Heart left ventricle (tissue), 16 donors: ENCODE results near the gene DUSP18. TPM values are rescaled to one million over a fixed set of nuclear protein-coding genes. Genes with fewer than 3 reads are reported as not detected.
"Not testable (repeated sequence)": the region's sequence is repeated elsewhere in the genome, so short reads cannot be mapped to it uniquely, and the experiment has no call there.

Experiments
- ATAC-seq, 4 donors: fragments of 200-7000 bp; cut with Tn5 transposase; one replicate each; pipeline ENCODE4 v1.9.1; 2020 to 2022; ENCODE audit warnings: moderate library complexity in 4 of 4, mild to moderate bottlenecking in 3 of 4, moderate number of reproducible peaks in 1 of 4
- DNase-seq, 5 donors: peaks; one replicate each; pipeline ENCODE4 v3.0.0-alpha.2; 2020
- H3K27ac ChIP-seq, 12 donors: fragments of 200-600 bp; sonication (generic) in 4 of 12; one replicate each; pipeline versions ENCODE4 v1.5.0 to v1.8.0; 2016 to 2022; ENCODE audit warnings: mild to moderate bottlenecking in 2 of 12
- H3K27me3 ChIP-seq, 9 donors: fragments of 200-600 bp; sonication (generic) in 2 of 9; one replicate each; pipeline versions ENCODE4 v1.5.1 to v1.8.0; 2016 to 2022; ENCODE audit warnings: mild to moderate bottlenecking in 3 of 9
- H3K36me3 ChIP-seq, 9 donors: fragments of 200-600 bp; sonication (generic) in 2 of 9; one replicate each; pipeline versions ENCODE4 v1.5.0 to v1.8.0; 2018 to 2022; ENCODE audit warnings: mild to moderate bottlenecking in 2 of 9
- H3K4me1 ChIP-seq, 12 donors: fragments of 200-600 bp; sonication (generic) in 4 of 12; one replicate each; pipeline versions ENCODE4 v1.5.0 to v1.8.0; 2016 to 2022; ENCODE audit warnings: mild to moderate bottlenecking in 3 of 12
- H3K4me3 ChIP-seq, 12 donors: fragments of 200-600 bp; sonication (generic) in 4 of 12; one replicate each; pipeline versions ENCODE4 v1.5.0 to v1.8.0; 2017 to 2022; ENCODE audit warnings: mild to moderate bottlenecking in 9 of 12, moderate library complexity in 4 of 12
- H3K9me3 ChIP-seq, 12 donors: fragments of 200-600 bp; sonication (generic) in 4 of 12; one replicate each; pipeline versions ENCODE4 v1.5.0 to v1.8.0; 2016 to 2022; ENCODE audit warnings: mild to moderate bottlenecking in 1 of 12
- POLR2A ChIP-seq, 2 donors: fragments of 450-650 bp; IDR thresholded peaks; one replicate each; pipeline ENCODE4 v1.6.1; 2017; ENCODE audit warnings: antibody characterized with exemption in 2 of 2, mild to moderate bottlenecking in 2 of 2, moderate library complexity in 2 of 2
- WGBS, 4 donors: extraction: QIAGEN DNeasy Blood & Tissue Kit in 2 of 4; methylation state at CpG; one replicate each; pipeline versions ENCODE4 v1.1.5 to v1.1.7; 2013 to 2018; 5-methylcytosine and 5-hydroxymethylcytosine counted together
- intact Hi-C, 10 donors: fragments of 100-400 bp; cut with DNase I; formaldehyde crosslinking; loops; one replicate each; pipeline versions ENCODE4 v1.11.1 to v1.14.2; 2022
- polyA plus RNA-seq, 2 donors: library from polyadenylated mRNA; stranded (reverse); fragments of 200-250 nt; gene quantifications; one replicate each; pipeline ENCODE4 v1.2.3, GENCODE V29; 2013
- total RNA-seq, 9 donors: library from RNA; depleted of rRNA in 2 of 9; stranded (reverse); fragments of >200 nt in 2 of 9; fragmentation: NEBNext Ultra II Directional in 3 of 9; extraction: Animal tissue kit (Norgen Biotek cat#: 25700) in 3 of 9; gene quantifications; one replicate each; pipeline versions ENCODE4 v1.1.0 to v1.2.4, GENCODE V29; 2016 to 2023
- TF ChIP-seq, protein P1 (sequence below), 12 donors: fragments of 200-600 bp; sonication (generic) in 4 of 12; IDR thresholded peaks; one replicate each; pipeline versions ENCODE4 v1.5.0 to v1.8.0; 2018 to 2022; ENCODE audit warnings: antibody characterized with exemption in 12 of 12, mild to moderate bottlenecking in 5 of 12
- donor health status: ischemic (EF 13 %, LVEDD 7.1; RV severe dilation, severe dysfunction).
- donor health status: healthy with polysubstance abuse.
- donor health status: DM: no; HTN: yes; CAD: no.
- donor health status: DM: no; HTN: no; CAD: no.
- donor health status: ischemic (EF 25% LVEDD 6.9; RV normal size, moderate dysfunction).
- donor health status: ischemic (EF 25% LVEDD 5.7; RV mildly dilated, moderate dysfunction).
- donor health status: healthy.
- donor health status: DM: yes; HTN: yes; CAD: no.
- donor health status: ischemic (EF 35%, LVEDD 5.7; RV mildly dilated, moderate dysfunction).
- donor health status: nonischemic (EF 11% LVEDD 7.7; RV severe dilation, severe dysfunction).
- donor health status: DM: yes; HTN: yes; CAD: no.
- donor health status: PGD.
- donor health status: ischemic (EF 29% LVEDD 5.4; RV normal size, mild dysfunction).
- donor health status: nonischemic (EF 23%, LVEDD 6.1; RV moderate dilation, normal function).

DUSP18 gene
- total and polyA plus RNA-seq, 11 donors, result 1.6 to 6.1 (median 3.1) TPM

GRCh38 chr22:30687358-30687757 lies 19.7 kb upstream of the DUSP18 start:
- WGBS, 4 donors, result 87 to 93% (median 90%) methylated on average over 4 of the region's 4 CpGs

GRCh38 chr22:30685178-30685577 lies 17.5 kb upstream of the DUSP18 start:
- Histone ChIP-seq H3K27me3 (no peaks in the 10 kb centered on the region), H3K27ac (no peak overlapping the region), H3K36me3 (no peaks in the 10 kb centered on the region), H3K9me3 (no peaks in the 10 kb centered on the region), H3K4me1 (peaks cover 0 to 11% (median 0%) of the 10 kb centered on the region in 12 donors), H3K4me3 (no peak overlapping the region)
- intact Hi-C loops, result no loop called here
- DNase-seq (no peak), ATAC-seq (no peak)
- TF ChIP-seq POLR2A (IDR thresholded peaks at IDR 0.05), result no peak
- TF ChIP-seq, protein P1, sequence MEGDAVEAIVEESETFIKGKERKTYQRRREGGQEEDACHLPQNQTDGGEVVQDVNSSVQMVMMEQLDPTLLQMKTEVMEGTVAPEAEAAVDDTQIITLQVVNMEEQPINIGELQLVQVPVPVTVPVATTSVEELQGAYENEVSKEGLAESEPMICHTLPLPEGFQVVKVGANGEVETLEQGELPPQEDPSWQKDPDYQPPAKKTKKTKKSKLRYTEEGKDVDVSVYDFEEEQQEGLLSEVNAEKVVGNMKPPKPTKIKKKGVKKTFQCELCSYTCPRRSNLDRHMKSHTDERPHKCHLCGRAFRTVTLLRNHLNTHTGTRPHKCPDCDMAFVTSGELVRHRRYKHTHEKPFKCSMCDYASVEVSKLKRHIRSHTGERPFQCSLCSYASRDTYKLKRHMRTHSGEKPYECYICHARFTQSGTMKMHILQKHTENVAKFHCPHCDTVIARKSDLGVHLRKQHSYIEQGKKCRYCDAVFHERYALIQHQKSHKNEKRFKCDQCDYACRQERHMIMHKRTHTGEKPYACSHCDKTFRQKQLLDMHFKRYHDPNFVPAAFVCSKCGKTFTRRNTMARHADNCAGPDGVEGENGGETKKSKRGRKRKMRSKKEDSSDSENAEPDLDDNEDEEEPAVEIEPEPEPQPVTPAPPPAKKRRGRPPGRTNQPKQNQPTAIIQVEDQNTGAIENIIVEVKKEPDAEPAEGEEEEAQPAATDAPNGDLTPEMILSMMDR (IDR thresholded peaks at IDR 0.05), result no peak
- WGBS, 4 donors, result 80 to 87% (median 86%) methylated on average over 7 of the region's 7 CpGs

More at GRCh38 chr22:30687358-30687757, 19.7 kb upstream of the DUSP18 start:
- Histone ChIP-seq H3K27ac (no peak overlapping the region), H3K9me3 (no peaks in the 10 kb centered on the region), H3K27me3 (no peaks in the 10 kb centered on the region), H3K4me3 (no peak overlapping the region), H3K4me1 (no peaks in the 10 kb centered on the region), H3K36me3 (no peaks in the 10 kb centered on the region)
- no peak for ATAC-seq
- intact Hi-C loops, result no loop called here
- TF ChIP-seq, protein P1 (IDR thresholded peaks at IDR 0.05), result no peak
- no peak for TF ChIP-seq POLR2A (IDR thresholded peaks at IDR 0.05)
- DNase-seq, result no peak

- no peak for DNase-seq
- ATAC-seq, result no peak
- Histone ChIP-seq H3K4me3 (no peak overlapping the region), H3K27me3 (no peaks in the 10 kb centered on the region), H3K27ac (no peak overlapping the region), H3K9me3 (no peaks in the 10 kb centered on the region), H3K36me3 (no peaks in the 10 kb centered on the region), H3K4me1 (peaks cover 0 to 11% (median 0%) of the 10 kb centered on the region in 12 donors)
- WGBS, 4 donors, result 64 to 90% (median 83%) methylated on average over 2 of the region's 2 CpGs
- TF ChIP-seq, protein P1 (IDR thresholded peaks at IDR 0.05), result no peak
- TF ChIP-seq POLR2A (IDR thresholded peaks at IDR 0.05), result no peak
- intact Hi-C loops, result no loop called here
These were observed 14.2 kb upstream of the DUSP18 start for GRCh38 chr22:30681831-30682230.

- Histone ChIP-seq H3K9me3 (no peaks in the 10 kb centered on the region), H3K27ac (peak overlapping the region in 1 of 12 donors; percentile 32), H3K36me3 (no peaks in the 10 kb centered on the region), H3K27me3 (peaks cover 0 to 2% (median 0%) of the 10 kb centered on the region in 9 donors), H3K4me3 (no peak overlapping the region), H3K4me1 (peaks cover 0 to 11% (median 0%) of the 10 kb centered on the region in 12 donors)
- ATAC-seq, result peak in 3 of 4 donors; percentile 37 to 56 (median 47)
- peak in 2 of 5 donors; percentile 16 to 52 for DNase-seq
- WGBS, 4 donors, result 98 to 100% (median 99%) methylated on average over 1 of the region's 1 CpG
- TF ChIP-seq, protein P1 (IDR thresholded peaks at IDR 0.05), result no peak
- TF ChIP-seq POLR2A (IDR thresholded peaks at IDR 0.05), result no peak
- intact Hi-C loops, result no loop called here
These were observed 13.5 kb upstream of the DUSP18 start for GRCh38 chr22:30680991-30681770.

DNA sequence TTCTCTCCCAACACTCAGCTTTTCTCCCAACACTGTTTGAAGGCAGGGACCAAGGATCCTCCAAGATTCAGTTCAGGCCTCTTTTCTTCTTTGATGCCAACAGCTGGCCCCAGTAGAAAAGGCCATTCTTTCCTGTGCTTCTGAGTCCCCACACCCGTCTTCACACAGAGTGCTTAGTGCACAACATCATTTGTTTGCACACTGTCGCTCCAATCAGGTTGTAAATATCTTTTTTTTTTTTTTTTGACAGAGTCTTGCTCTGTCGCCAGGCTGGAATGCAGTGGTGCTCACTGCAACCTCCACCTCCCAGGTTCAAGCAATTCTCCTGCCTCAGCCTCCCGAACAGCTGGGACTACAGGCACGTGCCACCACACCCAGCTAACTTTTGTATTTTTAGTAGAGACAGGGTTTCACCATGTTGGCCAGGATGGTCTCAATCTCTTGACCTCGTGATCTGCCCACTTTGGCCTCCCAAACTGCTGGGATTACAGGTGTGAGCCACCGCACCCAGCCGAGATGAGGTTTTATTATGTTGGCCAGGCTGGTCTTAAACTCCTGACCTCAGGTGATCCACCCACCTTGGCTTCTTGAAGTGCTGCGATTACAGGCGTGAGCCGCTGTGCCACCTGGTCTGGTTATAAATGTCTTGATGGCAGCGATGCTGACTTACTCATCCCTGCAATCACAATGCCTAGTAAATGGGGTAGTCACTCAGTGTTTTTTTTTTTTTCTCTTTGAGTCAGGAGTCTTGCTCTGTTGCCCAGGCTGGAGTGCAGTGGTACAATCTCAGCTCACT lies 12.4 kb upstream of the DUSP18 start:
- H3K9me3 ChIP-seq, ATAC-seq, H3K4me3 ChIP-seq, DNase-seq, H3K36me3 ChIP-seq, H3K27ac ChIP-seq: not testable (repeated sequence)
- 86 to 91% (median 88%) methylated on average over 12 of the region's 12 CpGs for whole genome bisulfite sequencing, 4 donors
- peaks cover 0 to 11% (median 0%) of the 10 kb centered on the region in 12 donors for H3K4me1 ChIP-seq
- H3K27me3 ChIP-seq, result peaks cover 0 to 13% (median 0%) of the 10 kb centered on the region in 9 donors
- intact Hi-C loops, result loop anchor here in 1 of 10 donors (5.0 kb wide), 1 partner anchor 43 kb away; the partner anchor contains the start of gene SLC35E4

GRCh38 chr22:30676565-30676964 lies 8.9 kb upstream of the DUSP18 start:
- H3K27ac ChIP-seq, ATAC-seq, DNase-seq, H3K4me3 ChIP-seq, H3K36me3 ChIP-seq, H3K9me3 ChIP-seq: not testable (repeated sequence)
- intact Hi-C loops, result loop anchor here in 1 of 10 donors (5.0 kb wide), 1 partner anchor 39 kb away; the partner anchor contains the start of gene SLC35E4
- Histone ChIP-seq H3K4me1 (peaks cover 0 to 11% (median 0%) of the 10 kb centered on the region in 12 donors), H3K27me3 (peaks cover 0 to 14% (median 0%) of the 10 kb centered on the region in 9 donors)
- WGBS, 4 donors, result 69 to 74% (median 71%) methylated on average over 3 of the region's 3 CpGs
